Esophagus (tissue), 2 donors: ENCODE results near the gene KRTAP5-3. TPM values are rescaled to one million over a fixed set of nuclear protein-coding genes. Genes with fewer than 3 reads are reported as not detected.

Experiments
- H3K27ac ChIP-seq, 2 donors: one replicate each; pipeline ENCODE4 v1.5.1; 2013; ENCODE audit warnings: low read depth in 2 of 2, mild to moderate bottlenecking in 2 of 2, inconsistent platforms in 1 of 2, low read length in 1 of 2, moderate library complexity in 1 of 2
- H3K27me3 ChIP-seq, 2 donors: one replicate each; pipeline ENCODE4 v1.6.1; 2013; ENCODE audit warnings: low read length in 2 of 2, control low read depth in 1 of 2, mild to moderate bottlenecking in 1 of 2; ENCODE audit not compliant: insufficient read depth in 2 of 2, control insufficient read depth in 1 of 2
- H3K36me3 ChIP-seq, 2 donors: one replicate each; pipeline ENCODE4 v1.6.1; 2013; ENCODE audit warnings: low read length in 1 of 2; ENCODE audit not compliant: control insufficient read depth in 2 of 2, insufficient read depth in 2 of 2
- H3K4me1 ChIP-seq, 2 donors: one replicate each; pipeline ENCODE4 v1.6.1; 2013; ENCODE audit warnings: low read length in 1 of 2; ENCODE audit not compliant: control insufficient read depth in 2 of 2, insufficient read depth in 2 of 2
- H3K4me3 ChIP-seq, 2 donors: one replicate each; pipeline ENCODE4 v1.5.1; 2013; ENCODE audit warnings: low read length in 2 of 2, mild to moderate bottlenecking in 2 of 2, low read depth in 1 of 2, moderate library complexity in 1 of 2
- H3K9me3 ChIP-seq, 2 donors: one replicate each; pipeline ENCODE4 v1.6.1; 2013; ENCODE audit warnings: mild to moderate bottlenecking in 2 of 2, low read depth in 1 of 2, low read length in 1 of 2, moderate library complexity in 1 of 2; ENCODE audit not compliant: control insufficient read depth in 2 of 2, insufficient read depth in 1 of 2
- WGBS, 2 donors: extraction: QIAGEN DNeasy Blood & Tissue Kit; methylation state at CpG; one replicate each; pipeline ENCODE4 v1.1.7; 2013; 5-methylcytosine and 5-hydroxymethylcytosine counted together
- polyA plus RNA-seq, 2 donors: library from polyadenylated mRNA; stranded (reverse); fragments of 200-250 nt; gene quantifications; one replicate each; pipeline ENCODE4 v1.2.3, GENCODE V29; 2013
- donor health status: healthy with polysubstance abuse.
- donor health status: Bipolar disorder and iron deficiency.

KRTAP5-3 gene
- polyA plus RNA-seq, 2 donors, result not detected

GRCh38 chr11:1569251-1569780 lies 38.9 kb downstream of the KRTAP5-3 start:
- Histone ChIP-seq H3K27ac (no peak overlapping the region), H3K36me3 (no peaks in the 10 kb centered on the region), H3K4me1 (peaks cover 4 to 9% of the 10 kb centered on the region in 2 donors), H3K9me3 (no peaks in the 10 kb centered on the region), H3K27me3 (peaks cover 0 to 2% of the 10 kb centered on the region in 2 donors), H3K4me3 (no peak overlapping the region)
- WGBS, 2 donors, result 58% methylated on average over 14 of the region's 14 CpGs

GRCh38 chr11:1568441-1568911 lies 39.8 kb downstream of the KRTAP5-3 start:
- WGBS, 2 donors, result 55 to 65% methylated on average over 13 of the region's 13 CpGs
- peaks cover 0 to 2% of the 10 kb centered on the region in 2 donors for H3K27me3 ChIP-seq
- H3K4me3 ChIP-seq, result no peak overlapping the region
- peaks cover 4 to 10% of the 10 kb centered on the region in 2 donors for H3K4me1 ChIP-seq
- no peak overlapping the region for H3K27ac ChIP-seq
- no peaks in the 10 kb centered on the region for H3K36me3 ChIP-seq
- no peaks in the 10 kb centered on the region for H3K9me3 ChIP-seq

DNA sequence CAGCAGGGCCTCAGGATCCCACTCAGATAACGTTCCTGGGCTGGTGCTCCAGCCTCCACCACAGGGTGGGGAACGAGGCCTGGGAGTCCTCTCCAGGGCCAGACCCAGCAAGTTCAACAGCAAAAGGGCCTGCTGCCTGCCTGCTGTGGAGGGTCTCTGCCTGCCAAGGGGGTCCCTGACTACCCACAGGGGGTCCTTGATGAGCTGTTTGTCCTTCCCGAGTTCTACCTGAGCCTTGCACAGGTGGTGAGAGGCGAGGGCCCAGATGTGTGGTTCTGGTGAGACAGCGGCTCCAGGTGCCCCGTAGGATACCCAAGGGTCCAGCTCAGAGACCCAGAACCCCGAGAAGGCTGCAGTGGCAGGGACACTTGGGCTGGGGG lies 40.6 kb downstream of the KRTAP5-3 start:
- Histone ChIP-seq H3K27me3 (no peaks in the 10 kb centered on the region), H3K9me3 (no peaks in the 10 kb centered on the region), H3K27ac (no peak overlapping the region), H3K4me3 (no peak overlapping the region), H3K36me3 (no peaks in the 10 kb centered on the region), H3K4me1 (peaks cover 4 to 11% of the 10 kb centered on the region in 2 donors)
- 72 to 76% methylated on average over 7 of the region's 7 CpGs for WGBS, 2 donors

- no peaks in the 10 kb centered on the region for H3K27me3 ChIP-seq
- H3K4me1 ChIP-seq, result peaks cover 4 to 11% of the 10 kb centered on the region in 2 donors
Observed at GRCh38 chr11:1567052-1567720, 41.1 kb downstream of the KRTAP5-3 start.

GRCh38 chr11:1566381-1567051 lies 41.7 kb downstream of the KRTAP5-3 start:
- no peaks in the 10 kb centered on the region for H3K27me3 ChIP-seq
- H3K36me3 ChIP-seq, result no peaks in the 10 kb centered on the region
- H3K4me3 ChIP-seq, result no peak overlapping the region
- peaks cover 4 to 11% of the 10 kb centered on the region in 2 donors for H3K4me1 ChIP-seq
- no peaks in the 10 kb centered on the region for H3K9me3 ChIP-seq
- 73 to 77% methylated on average over 20 of the region's 20 CpGs for WGBS, 2 donors
- no peak overlapping the region for H3K27ac ChIP-seq

More at GRCh38 chr11:1567052-1567720, 41.1 kb downstream of the KRTAP5-3 start:
- H3K9me3 ChIP-seq, result no peaks in the 10 kb centered on the region
- H3K36me3 ChIP-seq, result no peaks in the 10 kb centered on the region
- WGBS, 2 donors, result 70 to 71% methylated on average over 13 of the region's 13 CpGs
- no peak overlapping the region for H3K27ac ChIP-seq
- no peak overlapping the region for H3K4me3 ChIP-seq

- 72 to 80% methylated on average over 5 of the region's 5 CpGs for WGBS, 2 donors
- no peaks in the 10 kb centered on the region for H3K9me3 ChIP-seq
- H3K36me3 ChIP-seq, result no peaks in the 10 kb centered on the region
- no peak overlapping the region for H3K4me3 ChIP-seq
- no peaks in the 10 kb centered on the region for H3K27me3 ChIP-seq
- H3K4me1 ChIP-seq, result peaks cover 2 to 9% of the 10 kb centered on the region in 2 donors
- no peak overlapping the region for H3K27ac ChIP-seq
Observed at GRCh38 chr11:1565904-1566247, 42.4 kb downstream of the KRTAP5-3 start.

GRCh38 chr11:1565173-1565903 lies 42.9 kb downstream of the KRTAP5-3 start:
- Histone ChIP-seq H3K4me3 (no peak overlapping the region), H3K36me3 (no peaks in the 10 kb centered on the region)

DNA sequence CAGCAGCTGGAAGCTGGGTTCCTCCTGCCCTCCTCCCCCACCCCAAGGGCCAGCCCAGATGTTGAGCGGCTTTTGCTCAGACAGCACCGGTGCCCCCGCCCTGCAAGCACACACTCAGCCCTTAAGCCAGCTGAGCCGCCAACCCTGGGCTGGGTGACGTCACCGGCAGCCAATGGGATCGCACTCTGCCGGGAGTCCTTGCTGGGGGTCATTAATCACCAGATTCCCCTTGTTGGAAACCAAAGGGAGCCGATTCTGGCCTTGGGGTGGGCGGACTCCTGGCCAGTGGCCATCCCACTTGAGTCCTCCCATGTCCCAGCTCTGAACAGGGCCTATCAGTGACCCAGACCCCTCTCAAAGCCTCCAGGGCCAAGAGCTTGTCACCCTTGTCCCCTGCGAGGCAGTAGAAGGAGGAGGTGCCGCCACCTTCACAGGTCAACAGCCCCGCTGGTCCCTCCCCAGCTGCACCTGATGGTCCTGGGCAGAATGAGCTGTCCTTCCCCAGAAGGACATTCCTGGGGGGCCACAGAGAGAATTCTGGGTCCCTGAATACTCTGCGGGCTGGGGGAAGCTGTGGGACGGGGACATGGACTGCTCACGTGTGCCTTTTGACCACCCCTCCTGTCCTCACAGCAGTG lies 43.6 kb downstream of the KRTAP5-3 start:
- 37% methylated on average over 16 of the region's 16 CpGs for WGBS, 2 donors
- H3K9me3 ChIP-seq, result no peaks in the 10 kb centered on the region
- H3K4me1 ChIP-seq, result peaks cover 4 to 8% of the 10 kb centered on the region in 2 donors
- H3K4me3 ChIP-seq, result no peak overlapping the region
- no peaks in the 10 kb centered on the region for H3K36me3 ChIP-seq
- no peaks in the 10 kb centered on the region for H3K27me3 ChIP-seq
- H3K27ac ChIP-seq, result peak overlapping the region in 1 of 2 donors; percentile 19

More at GRCh38 chr11:1565173-1565903, 42.9 kb downstream of the KRTAP5-3 start:
- no peaks in the 10 kb centered on the region for H3K27me3 ChIP-seq
- no peaks in the 10 kb centered on the region for H3K9me3 ChIP-seq
- H3K27ac ChIP-seq, result peak overlapping the region in 1 of 2 donors; percentile 19
- WGBS, 2 donors, result 76 to 80% methylated on average over 28 of the region's 28 CpGs
- H3K4me1 ChIP-seq, result peaks cover 2 to 8% of the 10 kb centered on the region in 2 donors
